Endodermal cell (in vitro differentiated cells): ENCODE measurements around the gene EIF4A2. TPM values are rescaled to one million over a fixed set of nuclear protein-coding genes. Genes with fewer than 3 reads are reported as not detected.
A peak's percentile ranks its signal among the peaks of the same experiment; 100 is the strongest.

ENCODE experiments used
- DNase-seq: peaks from one replicate; pipeline ENCODE4 v3.0.0-alpha.2; 2017
- H3K27ac ChIP-seq: 2 replicates; pipeline ENCODE4 v1.5.1; 2013; ENCODE audit warnings: mild to moderate bottlenecking, low read depth, low read length, moderate library complexity
- H3K27me3 ChIP-seq: 2 replicates; pipeline ENCODE4 v1.6.1; 2013; ENCODE audit warnings: mild to moderate bottlenecking, low read length, moderate library complexity; ENCODE audit not compliant: insufficient read depth, control insufficient read depth, poor library complexity, severe bottlenecking
- H3K36me3 ChIP-seq: 2 replicates; pipeline ENCODE4 v1.7.0; 2013; ENCODE audit warnings: mild to moderate bottlenecking, low read length, moderate library complexity; ENCODE audit not compliant: control insufficient read depth, insufficient read depth
- H3K4me1 ChIP-seq: one replicate; pipeline ENCODE4 v1.7.0; 2013; ENCODE audit warnings: low read length; ENCODE audit not compliant: control insufficient read depth, insufficient read depth
- H3K4me3 ChIP-seq: 2 replicates; pipeline ENCODE4 v1.5.1; 2013; ENCODE audit warnings: mild to moderate bottlenecking, low read length, moderate library complexity
- H3K9ac ChIP-seq: 2 replicates; pipeline ENCODE4 v1.6.1; 2013; ENCODE audit warnings: mild to moderate bottlenecking, low read length, moderate library complexity; ENCODE audit not compliant: poor library complexity, severe bottlenecking; ENCODE audit errors: extremely low read depth
- H3K9me3 ChIP-seq: 2 replicates; pipeline ENCODE4 v1.6.1; 2013; ENCODE audit warnings: mild to moderate bottlenecking, low read length, moderate library complexity; ENCODE audit not compliant: control insufficient read depth
- H3K27ac Mint-ChIP-seq: 2 replicates; pipeline ENCODE4 v1.8.0; 2020; ENCODE audit warnings: mixed read lengths
- H3K27me3 Mint-ChIP-seq: 2 replicates; pipeline ENCODE4 v1.8.0; 2021; ENCODE audit warnings: mild to moderate bottlenecking, mixed read lengths; ENCODE audit not compliant: insufficient read depth
- H3K36me3 Mint-ChIP-seq: 2 replicates; pipeline ENCODE4 v1.8.0; 2020; ENCODE audit warnings: low read depth, mixed read lengths
- H3K4me1 Mint-ChIP-seq: 2 replicates; pipeline ENCODE4 v1.8.0; 2020; ENCODE audit warnings: mixed read lengths
- H3K4me3 Mint-ChIP-seq: 2 replicates; pipeline ENCODE4 v1.8.0; 2020; ENCODE audit warnings: mild to moderate bottlenecking, moderate library complexity, mixed read lengths
- H3K9me3 Mint-ChIP-seq: 2 replicates; pipeline ENCODE4 v1.8.0; 2020; ENCODE audit warnings: mild to moderate bottlenecking, mixed read lengths
- WGBS, 2 experiments: methylation state at CpG; one replicate each; pipeline versions ENCODE4 v1.1.5 to v1.1.7; 2013; ENCODE audit warnings: missing lambda C conversion rate in 2 of 2, mixed read lengths in 1 of 2; ENCODE audit not compliant: insufficient coverage in 1 of 2, insufficient read length in 1 of 2; 5-methylcytosine and 5-hydroxymethylcytosine counted together
- total RNA-seq, 2 donors: library from RNA; stranded (reverse); fragmentation: NEBNext Ultra II Directional in 1 of 2; extraction: Animal tissue kit (Norgen Biotek cat#: 25700) in 1 of 2; gene quantifications; 2 replicates in 1 of 2; 3 replicates in 1 of 2; pipeline ENCODE4 v1.2.1, GENCODE V29; 2021
- TF ChIP-seq, protein P1 (sequence below): fragments of 200-600 bp; sonication (generic); conservative IDR thresholded peaks from 2 replicates; pipeline ENCODE4 v1.5.0; 2021; ENCODE audit warnings: antibody characterized with exemption, mild to moderate bottlenecking

EIF4A2 gene
- total RNA-seq, 2 donors from 2014 or later = 329 TPM

DNA sequence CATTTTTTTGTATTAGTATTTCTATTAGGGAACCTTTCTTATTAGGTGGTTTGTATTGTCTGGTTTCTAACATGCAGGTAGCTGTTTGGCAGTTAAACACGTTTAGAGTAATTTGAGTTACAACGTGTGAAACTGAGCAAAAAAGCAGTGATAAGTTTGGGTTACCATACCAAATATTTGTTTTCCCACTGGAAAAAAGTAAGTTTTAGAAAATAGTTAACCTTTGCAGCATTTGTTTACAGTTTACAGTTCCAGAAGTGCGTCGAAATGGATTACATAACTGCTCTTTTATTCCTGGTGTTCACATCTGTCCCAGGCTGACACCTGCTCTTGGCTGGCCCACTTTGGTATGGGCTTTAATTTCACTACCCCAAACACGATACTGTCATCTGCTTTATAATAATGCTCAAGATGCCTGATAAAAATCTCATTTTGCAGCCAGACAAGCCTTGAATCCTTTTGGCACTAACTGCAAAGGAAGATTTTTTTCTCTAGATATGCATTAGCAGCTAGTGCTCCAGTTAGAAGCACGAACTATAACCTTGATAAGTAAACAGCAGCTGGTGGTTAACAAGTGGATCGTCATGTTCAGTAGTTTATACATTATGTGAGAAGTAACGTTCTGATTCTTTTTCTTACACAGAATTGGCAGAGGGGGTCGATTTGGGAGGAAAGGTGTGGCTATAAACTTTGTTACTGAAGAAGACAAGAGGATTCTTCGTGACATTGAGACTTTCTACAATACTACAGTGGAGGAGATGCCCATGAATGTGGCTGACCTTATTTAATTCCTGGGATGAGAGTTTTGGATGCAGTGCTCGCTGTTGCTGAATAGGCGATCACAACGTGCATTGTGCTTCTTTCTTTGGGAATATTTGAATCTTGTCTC is 5.3 kb downstream of the EIF4A2 start:
- WGBS, 2 experiments = 88 to 90% methylated on average over 11 to 13 of the region's 13 CpGs
- TF ChIP-seq, protein P1, sequence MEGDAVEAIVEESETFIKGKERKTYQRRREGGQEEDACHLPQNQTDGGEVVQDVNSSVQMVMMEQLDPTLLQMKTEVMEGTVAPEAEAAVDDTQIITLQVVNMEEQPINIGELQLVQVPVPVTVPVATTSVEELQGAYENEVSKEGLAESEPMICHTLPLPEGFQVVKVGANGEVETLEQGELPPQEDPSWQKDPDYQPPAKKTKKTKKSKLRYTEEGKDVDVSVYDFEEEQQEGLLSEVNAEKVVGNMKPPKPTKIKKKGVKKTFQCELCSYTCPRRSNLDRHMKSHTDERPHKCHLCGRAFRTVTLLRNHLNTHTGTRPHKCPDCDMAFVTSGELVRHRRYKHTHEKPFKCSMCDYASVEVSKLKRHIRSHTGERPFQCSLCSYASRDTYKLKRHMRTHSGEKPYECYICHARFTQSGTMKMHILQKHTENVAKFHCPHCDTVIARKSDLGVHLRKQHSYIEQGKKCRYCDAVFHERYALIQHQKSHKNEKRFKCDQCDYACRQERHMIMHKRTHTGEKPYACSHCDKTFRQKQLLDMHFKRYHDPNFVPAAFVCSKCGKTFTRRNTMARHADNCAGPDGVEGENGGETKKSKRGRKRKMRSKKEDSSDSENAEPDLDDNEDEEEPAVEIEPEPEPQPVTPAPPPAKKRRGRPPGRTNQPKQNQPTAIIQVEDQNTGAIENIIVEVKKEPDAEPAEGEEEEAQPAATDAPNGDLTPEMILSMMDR = no peak
- Histone ChIP-seq H3K4me1 (no peaks in the 10 kb centered on the region), H3K27ac (no peak overlapping the region), H3K9ac (peak overlapping the region; percentile 100), H3K27me3 (no peaks in the 10 kb centered on the region), H3K36me3 (peaks cover 89% of the 10 kb centered on the region), H3K9me3 (no peaks in the 10 kb centered on the region), H3K4me3 (peak overlapping the region; percentile 94)
- Mint-ChIP-seq H3K4me1 (peaks cover 15% of the 10 kb centered on the region), H3K27ac (no peak overlapping the region), H3K27me3 (no peaks in the 10 kb centered on the region), H3K36me3 (peaks cover 72% of the 10 kb centered on the region), H3K4me3 (no peak overlapping the region), H3K9me3 (no peaks in the 10 kb centered on the region)
- DNase-seq = no peak

DNA sequence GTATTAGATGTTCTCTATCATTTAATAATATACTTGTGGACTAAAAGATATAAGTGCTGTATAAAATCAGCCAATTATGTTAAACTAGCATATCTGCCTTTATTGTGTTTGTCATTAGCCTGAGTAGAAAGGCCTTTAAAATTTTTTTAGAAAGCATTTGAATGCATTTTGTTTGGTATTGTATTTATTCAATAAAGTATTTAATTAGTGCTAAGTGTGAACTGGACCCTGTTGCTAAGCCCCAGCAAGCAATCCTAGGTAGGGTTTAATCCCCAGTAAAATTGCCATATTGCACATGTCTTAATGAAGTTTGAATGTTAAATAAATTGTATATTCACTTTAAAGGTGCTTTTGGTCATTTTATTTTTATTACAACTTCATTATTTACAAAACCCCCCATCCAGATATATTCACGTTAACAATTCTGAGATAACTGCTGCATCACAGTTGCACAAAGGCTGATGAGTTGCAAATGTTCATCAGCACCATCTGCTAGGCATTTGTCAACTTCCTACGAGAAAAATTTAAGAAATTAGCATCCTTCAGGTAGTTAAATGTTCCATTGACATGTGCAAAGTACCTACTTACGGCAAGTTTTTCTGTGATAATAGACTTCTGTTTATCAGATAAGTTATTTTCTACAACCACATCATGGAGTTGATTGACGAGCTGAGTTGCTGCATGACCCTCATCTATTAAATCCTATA is 6.3 kb downstream of the EIF4A2 start:
- Mint-ChIP-seq H3K4me1 (peaks cover 14% of the 10 kb centered on the region), H3K27ac (no peak overlapping the region), H3K36me3 (peaks cover 72% of the 10 kb centered on the region), H3K9me3 (no peaks in the 10 kb centered on the region), H3K27me3 (no peaks in the 10 kb centered on the region), H3K4me3 (no peak overlapping the region)
- DNase-seq = no peak
- H3K4me1 ChIP-seq = no peaks in the 10 kb centered on the region
- H3K27ac ChIP-seq = no peak overlapping the region
- TF ChIP-seq, protein P1 = no peak
- peaks cover 90% of the 10 kb centered on the region for H3K36me3 ChIP-seq
- no peak overlapping the region for H3K4me3 ChIP-seq
- WGBS, 2 experiments = 87 to 100% methylated on average over 1 to 4 of the region's 4 CpGs
- no peaks in the 10 kb centered on the region for H3K27me3 ChIP-seq
- no peaks in the 10 kb centered on the region for H3K9me3 ChIP-seq
- H3K9ac ChIP-seq = no peak overlapping the region

DNA sequence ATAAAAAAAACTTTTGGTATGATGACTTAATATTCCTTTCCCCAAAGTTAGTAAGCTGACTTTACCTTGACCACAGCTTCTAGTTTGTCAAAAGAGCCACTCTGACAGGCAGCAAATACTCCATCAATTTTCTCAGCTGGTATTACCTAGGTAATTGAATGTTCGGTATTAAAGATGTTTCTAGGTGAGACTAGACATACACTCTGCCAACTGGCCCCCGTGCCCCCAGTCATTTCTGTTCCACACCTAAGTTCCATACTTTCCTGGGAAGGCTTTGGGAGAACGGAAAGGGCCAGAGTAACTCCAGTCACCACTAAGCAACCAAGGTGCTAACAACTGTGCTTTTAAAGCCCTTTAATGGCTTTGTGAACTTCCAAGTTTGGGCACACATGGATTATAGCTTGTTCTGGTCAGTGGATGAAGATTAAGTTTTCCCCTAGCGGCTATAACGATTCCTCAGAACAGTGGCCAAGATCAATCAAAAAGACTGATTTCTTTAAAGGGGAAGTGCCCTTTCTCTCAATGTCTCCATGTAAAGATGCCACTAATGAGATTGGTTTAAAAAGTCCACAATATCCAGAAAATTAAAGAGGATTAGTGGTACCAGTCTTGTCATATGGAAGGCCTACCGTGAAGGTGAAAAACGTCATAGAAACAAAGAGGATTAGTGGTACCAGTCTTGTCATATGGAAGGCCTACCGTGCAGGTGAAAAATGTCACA is 7.0 kb downstream of the EIF4A2 start:
- H3K27me3 Mint-ChIP-seq = no peaks in the 10 kb centered on the region
- peak; percentile 71 for DNase-seq
- Histone ChIP-seq H3K9me3 (no peaks in the 10 kb centered on the region), H3K4me3 (no peak overlapping the region), H3K9ac (no peak overlapping the region), H3K36me3 (peaks cover 88% of the 10 kb centered on the region), H3K4me1 (no peaks in the 10 kb centered on the region), H3K27ac (peak overlapping the region; percentile 51), H3K27me3 (no peaks in the 10 kb centered on the region)
- H3K36me3 Mint-ChIP-seq = peaks cover 67% of the 10 kb centered on the region
- 88 to 91% methylated on average over 7 to 8 of the region's 8 CpGs for WGBS, 2 experiments
- H3K4me3 Mint-ChIP-seq = no peak overlapping the region
- peaks cover 13% of the 10 kb centered on the region for H3K4me1 Mint-ChIP-seq
- TF ChIP-seq, protein P1 = no peak
- H3K9me3 Mint-ChIP-seq = no peaks in the 10 kb centered on the region
- H3K27ac Mint-ChIP-seq = no peak overlapping the region
